ENCODE data around the gene ARHGEF4.
"Not testable (repeated sequence)": the region's sequence is repeated elsewhere in the genome, so short reads cannot be mapped to it uniquely, and the experiment has no call there.

ARHGEF4 gene

DNA sequence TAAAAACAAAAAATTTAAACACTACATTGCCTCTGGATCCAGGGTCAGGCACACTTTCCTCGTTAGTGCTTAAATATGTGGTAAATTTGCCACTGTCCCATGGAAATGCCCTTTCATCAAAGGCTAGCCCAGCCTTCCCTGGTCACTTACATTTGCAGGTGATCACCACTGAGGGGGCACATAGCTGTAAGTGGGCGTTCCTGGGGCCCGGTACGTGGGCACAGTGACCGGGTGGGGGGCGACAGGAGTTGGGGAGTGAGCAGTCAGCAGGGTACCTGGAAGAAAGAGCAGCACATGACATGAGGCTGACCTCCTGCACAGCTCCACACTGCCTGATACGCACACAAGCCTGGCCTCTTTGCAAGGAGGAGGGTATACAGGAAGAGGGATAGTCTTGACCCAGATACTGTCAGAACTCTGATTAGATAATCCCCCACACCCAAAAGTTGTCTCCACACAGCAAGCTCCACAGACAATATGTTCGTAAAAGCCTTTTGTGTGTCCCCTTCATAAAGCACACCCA, 216.1 kb downstream of the ARHGEF4 start:
- no peak for DNase-seq (ENCODE audit: low read depth)

DNA sequence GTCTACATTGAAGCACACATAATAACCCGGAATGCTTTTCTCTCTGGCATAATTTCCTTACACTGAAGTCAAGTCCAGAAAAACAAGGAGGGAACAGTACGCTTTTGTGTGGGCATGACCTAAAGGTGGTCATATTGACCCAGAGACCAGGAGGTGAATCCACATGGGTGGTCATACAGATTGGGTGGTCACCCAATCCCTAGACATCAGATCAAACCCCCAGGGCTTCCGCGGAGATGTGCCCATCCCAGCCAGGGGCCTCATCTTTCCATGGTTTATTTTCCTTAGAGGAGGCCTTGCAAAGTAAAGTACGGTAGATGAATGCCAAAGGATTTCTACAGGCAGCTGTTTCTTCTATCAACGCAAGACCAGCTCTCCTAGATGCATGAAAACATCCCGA, 217.8 kb downstream of the ARHGEF4 start:
- DNase-seq (ENCODE audit: low read depth), result no peak

DNA sequence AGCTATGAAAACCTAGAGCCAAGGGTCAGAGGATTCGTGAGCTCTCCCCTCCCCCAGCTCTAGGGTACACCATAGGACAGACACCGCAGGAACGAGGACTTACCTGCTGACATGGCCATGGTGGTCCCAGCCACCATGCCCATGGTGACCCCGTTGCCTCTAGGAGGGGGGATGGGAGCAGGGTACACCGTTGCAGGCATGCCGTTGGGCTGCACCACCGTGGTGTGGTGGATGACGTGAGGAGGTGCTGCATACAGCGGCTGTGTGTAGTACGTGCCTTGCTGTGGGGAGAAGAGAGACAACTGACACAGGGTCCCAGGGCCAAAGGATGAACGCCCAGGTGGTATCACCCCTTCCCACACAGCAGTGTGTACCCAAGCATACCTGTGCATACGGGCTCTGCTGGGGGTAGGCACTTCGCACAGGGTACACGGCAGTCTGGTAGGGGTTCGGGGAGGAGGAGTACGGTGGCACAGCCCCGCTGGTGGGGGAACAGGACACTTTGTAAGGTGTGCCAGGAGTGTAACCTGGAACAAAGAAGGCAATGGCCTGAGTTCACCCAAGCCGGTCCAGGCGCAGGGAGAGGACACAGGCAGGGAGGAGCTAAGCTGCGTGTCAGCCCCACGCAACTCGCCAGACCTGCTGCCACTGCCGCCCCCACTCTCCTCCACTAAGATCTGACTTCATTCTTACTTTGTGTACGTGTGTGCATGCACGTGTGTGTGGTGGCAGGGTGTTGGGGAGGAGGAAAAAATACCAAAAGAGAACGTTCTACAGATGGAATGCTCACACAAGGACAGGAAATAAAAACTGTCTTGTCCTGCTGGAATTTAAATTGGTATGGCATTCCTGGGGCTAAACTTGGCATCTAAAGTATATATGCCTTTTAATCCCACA, 218.7 kb downstream of the ARHGEF4 start:
- no peak for DNase-seq (ENCODE audit: low read depth)

DNA sequence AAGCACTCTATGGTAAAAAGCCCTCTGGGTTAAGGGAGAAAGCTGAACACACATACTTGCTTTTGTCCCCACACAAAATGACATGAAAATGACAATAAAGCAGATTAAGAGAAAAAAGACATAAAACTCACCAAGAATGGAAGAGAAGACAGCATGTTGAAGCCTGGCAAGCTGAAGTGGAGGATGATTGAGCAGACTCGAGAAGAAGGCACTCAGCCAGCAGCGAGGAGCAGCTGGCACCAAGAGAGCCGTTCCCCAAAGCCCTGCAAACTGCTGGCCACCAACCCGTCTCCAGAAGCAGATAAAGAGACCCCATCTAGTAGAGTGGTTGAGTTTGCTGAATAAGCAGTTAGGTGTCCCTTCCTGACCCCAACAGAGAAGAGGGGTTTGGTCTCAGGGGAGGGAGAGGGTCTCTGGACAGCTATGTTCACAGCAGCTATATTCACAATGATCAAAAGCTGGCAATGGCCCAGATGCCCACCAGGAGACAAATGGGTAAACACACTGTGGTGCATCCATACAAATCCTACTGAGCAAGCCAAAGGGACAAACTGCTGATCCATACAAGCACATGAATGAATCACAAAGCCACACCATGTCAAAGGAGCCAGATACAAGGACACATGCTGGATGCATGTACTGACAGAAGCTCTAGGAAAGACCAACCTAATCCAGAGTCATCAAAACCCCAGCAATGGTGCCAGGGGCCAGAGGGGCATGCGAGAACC, 219.7 kb downstream of the ARHGEF4 start:
- no peak for DNase-seq (ENCODE audit: low read depth)

DNA sequence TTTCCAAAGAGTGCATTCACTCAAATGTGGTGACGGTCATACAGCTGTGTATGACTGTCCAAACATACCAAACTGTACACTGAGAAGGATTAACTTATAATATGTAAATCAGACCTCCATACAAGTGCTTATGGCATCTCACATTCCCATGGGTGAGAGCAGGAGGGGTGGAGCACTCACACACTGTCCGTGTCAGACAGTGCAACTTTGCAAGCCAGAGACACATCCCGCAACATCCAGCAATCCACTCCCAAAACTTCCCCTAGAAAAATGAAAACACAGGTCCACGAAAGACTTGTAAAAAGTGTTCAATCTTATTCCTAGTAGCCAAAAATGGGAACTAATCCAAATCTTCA, 220.2 kb downstream of the ARHGEF4 start:
- DNase-seq (ENCODE audit: low read depth), result no peak

DNA sequence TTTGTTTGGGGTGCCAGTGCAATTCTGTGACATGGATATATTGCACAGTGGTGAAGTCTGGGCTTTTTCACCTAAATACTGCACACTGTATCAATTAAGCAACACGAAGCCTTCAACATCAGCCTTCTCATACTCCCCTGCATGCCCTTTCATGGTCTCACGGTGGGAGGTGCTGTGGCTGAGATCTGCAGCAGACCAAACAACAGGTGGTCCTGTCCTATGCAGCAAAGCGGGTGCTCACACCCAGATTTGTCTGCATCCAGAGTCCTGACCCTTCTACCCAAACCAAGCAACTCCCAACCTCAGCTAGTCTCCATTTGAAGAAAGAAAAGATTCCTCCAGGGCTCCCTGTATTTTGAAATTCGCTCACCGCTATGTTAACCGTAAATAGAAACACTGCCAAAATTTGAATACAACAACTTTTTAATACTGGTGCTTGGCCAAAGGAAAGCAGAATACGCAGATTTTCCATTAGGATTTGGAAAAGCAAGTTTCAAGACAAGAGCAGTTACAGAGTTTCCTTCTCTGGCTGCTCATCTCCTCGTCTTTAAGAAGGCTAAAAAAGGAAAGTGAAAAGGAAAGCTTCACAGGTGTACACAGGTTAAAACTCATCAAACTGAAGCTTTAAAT, 221.6 kb downstream of the ARHGEF4 start:
- DNase-seq (ENCODE audit: low read depth), result no peak

DNA sequence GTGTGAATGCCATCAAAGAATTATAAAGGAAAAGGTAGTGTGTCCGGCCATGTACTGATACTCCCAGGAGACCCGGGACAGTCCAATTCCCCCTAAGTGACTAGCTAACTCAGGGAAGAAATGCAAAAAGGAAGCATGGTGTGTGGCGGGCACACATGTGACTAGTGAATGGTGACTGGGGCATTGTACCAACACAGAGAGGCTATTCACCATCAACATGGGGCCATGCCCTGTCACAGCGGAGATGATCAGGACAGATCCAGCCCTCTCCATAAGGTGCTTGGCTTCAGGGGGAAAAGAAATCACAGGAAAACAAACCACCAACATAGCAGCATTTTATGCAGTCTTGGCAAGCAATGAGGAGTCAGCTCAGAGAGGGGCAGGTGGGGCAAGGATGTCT, 222.2 kb downstream of the ARHGEF4 start:
- DNase-seq (ENCODE audit: low read depth), result no peak

DNA sequence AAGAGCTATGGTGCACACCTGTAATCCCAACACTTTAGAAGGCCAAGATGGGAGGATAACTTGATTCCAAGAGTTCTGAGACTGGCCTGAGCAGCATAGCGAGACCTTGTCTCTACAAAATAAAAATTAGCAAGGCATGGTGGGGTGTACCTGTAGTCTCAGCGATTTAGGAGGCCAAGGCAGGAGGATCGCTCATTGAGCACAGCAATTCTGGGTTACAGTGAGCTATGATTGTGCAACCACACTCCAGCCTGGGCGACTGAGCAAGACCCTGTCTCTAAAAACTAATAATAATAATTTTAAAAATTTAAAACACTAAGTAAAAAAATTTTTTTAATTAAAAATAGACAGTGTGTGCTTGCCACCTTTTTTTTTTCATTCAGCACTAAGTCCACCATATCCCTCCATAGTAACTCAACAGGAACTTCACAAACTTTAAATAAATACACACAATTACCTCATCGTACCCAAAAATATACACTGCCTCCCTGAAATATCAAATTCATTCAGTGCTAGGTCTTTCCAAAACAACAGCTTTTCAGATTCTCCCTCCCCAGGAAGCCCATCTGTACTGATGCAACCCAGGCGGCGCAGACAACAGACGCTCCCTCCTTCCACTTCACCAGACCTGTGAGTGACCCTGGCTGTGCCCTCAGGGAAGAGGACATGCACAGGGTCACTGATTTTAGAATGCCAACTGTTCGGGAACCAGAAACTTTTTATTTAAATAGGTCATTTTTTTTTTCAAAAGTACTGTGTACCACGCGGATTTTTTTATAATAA, 227.0 kb downstream of the ARHGEF4 start:
- no peak for DNase-seq (ENCODE audit: low read depth)

DNA sequence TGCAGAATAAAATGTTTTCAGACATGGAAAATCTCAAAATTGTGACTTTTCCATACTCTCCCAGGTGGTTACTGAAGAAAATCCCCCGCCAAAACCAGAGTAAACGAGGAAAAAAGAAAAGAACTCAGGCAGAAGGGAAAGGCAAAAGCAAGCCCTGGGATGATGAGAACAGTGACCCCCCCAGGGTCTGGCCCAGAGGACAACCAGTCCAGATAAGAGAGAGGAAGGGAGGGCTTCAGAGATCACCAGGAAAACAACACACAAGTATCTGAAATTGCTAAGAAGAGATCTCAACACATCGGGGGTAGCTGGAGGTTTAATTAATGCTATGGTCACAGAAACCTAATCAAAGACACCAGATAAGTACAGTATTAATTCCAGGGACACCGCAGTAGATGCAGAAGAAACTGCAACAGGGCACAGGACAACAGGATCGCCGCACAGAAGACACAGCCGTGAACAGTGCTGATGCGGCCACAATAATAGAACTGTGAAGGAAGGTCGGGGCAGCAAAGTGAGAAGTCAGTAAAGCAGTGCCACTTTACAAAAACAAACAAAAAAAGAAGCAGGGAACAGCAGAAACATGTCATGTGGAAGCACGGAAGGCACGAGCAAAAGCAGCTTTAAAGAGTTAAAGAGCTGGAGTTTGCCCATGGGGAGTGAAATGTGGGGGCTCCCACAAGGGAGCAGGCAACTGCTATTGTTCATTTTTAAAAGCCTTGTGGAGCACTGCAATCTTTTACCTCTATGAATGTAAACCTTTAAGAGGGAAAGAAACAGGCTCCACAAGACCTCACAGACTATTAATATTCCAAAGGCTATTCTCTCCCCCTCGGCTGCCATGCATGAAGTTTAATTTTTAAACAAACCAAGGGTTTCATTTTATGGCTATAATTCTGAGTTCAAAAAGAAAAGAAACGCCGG, 228.1 kb downstream of the ARHGEF4 start:
- DNase-seq (ENCODE audit: low read depth), result no peak

DNA sequence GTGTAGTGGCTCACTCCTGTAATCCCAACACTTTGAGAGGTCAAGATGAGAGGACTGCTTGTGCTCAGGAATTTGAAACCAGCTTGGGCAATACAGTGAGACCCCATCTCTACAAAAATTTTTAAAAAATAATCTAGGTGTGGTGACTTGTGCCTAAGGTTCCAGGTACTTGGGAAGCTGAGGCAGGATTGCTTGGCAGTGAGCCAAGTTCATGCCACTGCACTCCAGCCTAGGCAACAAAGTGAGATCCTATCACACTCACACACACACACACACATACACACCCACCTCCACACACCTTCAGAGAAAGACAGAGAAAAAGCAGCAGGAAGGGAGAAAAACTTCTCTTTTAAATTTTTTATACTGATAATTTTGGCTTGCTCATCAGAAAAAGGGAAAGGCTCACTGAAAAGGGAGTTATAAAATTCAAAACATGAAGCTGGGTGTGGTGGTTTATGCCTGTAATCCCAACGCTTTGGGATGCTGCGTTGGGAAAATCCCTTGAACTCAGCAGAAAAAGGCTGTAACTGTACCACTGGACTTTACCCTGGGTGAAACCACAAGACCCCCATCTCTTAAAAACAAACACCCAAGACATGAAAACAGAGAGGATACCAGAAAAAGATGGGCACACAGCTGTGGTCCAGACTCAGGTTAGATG, 230.9 kb downstream of the ARHGEF4 start:
- no peak for DNase-seq (ENCODE audit: low read depth)

DNA sequence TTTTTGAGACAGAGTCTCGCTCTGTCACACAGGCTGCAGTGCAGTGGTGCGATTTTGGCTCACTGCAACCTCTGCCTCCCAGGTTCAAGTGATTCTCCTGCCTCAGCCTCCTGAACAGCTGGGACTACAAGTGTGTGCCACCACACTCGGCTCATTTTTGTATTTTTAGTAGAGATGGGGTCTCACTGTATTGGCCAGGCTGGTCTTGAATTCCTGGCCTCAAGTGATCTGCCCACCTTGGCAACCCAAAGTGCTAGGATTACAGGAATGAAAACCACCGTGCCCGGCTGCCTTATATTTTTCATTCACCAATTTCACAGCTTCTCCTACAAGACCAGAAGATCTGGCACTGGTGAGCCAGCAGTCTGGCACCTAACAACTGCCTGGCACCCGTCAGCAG, 231.5 kb downstream of the ARHGEF4 start:
- DNase-seq (ENCODE audit: low read depth), result not testable (repeated sequence)

DNA sequence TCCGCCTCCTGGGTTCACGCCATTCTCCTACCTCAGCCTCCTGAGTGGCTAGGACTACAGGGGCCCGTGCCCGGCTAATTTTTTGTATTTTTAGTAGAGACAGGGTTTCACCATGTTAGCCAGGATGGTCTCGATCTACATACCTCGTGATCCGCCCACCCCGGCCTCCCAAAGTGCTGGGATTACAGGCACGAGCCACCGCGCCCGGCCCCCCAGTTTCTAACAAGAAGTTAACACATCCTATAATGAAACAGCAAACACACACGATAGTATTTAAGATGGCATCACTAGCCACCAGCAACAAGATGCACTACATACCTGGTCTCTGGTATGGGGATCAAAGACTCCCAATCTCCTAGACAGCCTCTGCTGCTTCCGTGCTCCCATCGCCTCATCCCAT, 238.9 kb downstream of the ARHGEF4 start:
- DNase-seq (ENCODE audit: low read depth), result not testable (repeated sequence)

DNA sequence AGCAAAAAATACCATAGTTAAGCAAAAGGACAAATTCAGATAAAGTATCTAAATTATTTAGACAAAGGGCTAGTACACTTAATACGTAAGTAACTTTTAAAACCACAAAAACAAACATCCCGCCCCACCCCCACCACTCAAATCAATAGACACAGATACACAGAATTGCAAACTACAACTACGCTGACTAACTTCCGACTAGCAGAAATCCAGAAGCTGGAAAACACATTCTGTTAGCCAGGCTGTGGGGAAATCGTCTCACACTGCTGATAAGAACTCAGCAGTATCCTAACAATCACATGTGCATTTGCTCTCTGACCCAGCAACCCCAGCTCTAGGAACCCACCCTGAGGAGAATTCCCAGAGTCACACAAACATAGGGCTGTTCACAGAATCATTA, 240.0 kb downstream of the ARHGEF4 start:
- DNase-seq (ENCODE audit: low read depth), result no peak

DNA sequence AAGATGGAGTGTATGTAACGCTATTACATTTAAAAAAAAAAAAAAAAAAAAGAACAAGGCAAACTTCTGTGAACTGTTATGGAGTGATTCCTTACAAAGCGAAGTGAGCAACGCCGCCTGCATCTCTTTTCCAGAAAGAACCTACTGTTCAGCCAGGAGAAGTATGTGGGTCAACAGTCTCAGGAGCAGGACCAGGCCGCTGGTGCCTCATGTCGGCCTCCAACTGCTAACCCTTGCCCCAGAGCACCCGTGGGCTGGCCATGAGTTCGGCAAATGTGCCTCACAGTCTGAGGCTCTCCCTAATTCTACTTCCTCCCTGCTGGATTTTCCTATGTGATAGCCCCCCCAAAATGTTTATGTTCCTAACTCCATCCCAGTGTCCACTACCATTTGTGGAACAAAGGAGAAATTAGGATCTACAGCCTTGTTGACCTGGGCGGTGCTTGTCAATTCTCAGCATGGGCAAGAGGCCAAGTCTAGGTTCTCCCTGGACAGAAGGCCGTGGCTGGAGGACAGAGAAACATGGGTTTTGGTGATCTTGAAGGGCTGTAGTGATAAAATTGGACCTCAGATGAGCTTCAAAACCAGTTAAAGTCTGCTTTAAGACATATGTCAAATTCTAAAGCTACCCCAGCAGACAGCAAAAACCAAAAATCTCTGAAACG, 240.6 kb downstream of the ARHGEF4 start:
- no peak for DNase-seq (ENCODE audit: low read depth)

DNA sequence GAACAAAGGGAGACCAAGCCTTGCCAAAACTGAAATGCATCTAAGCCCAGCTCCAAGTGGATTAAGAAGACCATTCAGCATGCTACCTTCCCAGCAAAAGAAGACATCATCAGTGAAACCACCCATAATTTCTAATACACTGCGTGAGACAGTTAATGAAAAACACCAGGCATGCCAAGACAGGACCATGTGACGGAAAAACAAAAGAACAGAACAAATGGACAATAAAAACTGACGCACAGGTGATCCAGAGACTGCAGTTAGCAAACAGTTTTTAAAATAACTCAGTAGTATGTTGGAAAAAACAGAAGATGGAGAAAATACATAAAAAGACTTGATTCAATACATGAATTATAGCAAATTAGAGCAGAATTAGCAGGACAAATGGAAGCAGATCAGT, 241.3 kb downstream of the ARHGEF4 start:
- DNase-seq (ENCODE audit: low read depth), result no peak

DNA sequence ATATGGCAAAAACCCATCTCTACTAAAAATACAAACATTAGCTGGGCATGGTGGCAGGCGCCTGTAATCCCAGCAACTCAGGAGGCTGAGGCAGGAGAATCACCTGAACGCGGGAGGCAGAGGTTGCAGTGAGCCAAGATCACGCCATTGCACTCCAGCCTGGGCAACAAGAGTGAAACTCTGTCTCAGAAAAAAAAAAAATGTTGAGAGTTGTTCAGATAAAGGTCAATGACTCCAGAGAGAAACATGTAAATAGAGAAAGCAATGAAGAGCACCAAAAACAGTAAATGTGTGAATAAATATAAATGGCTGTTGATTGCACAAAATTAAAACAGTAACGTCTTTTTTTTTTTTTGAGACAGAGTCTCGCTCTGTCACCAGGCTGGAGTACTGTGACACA, 243.2 kb downstream of the ARHGEF4 start:
- DNase-seq (ENCODE audit: low read depth), result not testable (repeated sequence)

DNA sequence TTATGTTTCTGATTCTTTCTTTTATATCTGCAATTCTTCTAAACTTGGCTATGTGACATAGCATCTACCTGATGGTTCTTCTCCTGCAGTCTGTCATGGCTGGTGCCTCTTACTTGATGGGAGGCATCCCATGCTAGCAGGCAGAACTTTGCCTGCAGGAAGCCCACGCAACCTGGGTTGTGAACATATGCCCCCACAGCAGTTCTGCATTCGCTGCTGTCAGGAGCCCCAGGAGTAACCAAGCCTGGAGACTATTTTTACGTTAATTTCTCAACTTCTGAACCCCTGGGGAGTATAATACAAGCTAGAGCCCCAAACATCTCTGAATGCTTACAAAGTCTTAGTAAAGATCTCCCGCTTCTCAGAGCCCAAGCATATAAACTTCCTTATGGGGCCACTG, 244.5 kb downstream of the ARHGEF4 start:
- DNase-seq (ENCODE audit: low read depth), result no peak

DNA sequence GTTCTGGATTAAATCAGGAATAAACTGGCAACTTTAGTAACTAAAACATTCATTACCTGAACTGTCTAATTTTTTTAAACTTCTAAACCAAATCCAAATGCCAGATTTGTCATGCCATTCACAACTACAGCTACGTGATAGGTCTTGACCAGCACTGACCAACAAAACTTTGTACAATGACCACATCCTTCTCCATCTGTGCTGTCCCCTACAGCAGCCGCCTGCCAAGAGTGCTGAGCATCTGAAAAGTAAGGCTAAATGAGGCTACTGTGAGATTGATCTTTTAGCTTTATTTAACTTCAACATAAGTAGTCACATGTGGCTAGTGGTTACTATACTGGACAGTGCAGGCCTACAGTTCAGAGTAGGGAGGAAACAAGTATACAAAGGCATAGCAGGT, 248.9 kb downstream of the ARHGEF4 start:
- DNase-seq (ENCODE audit: low read depth), result no peak

DNA sequence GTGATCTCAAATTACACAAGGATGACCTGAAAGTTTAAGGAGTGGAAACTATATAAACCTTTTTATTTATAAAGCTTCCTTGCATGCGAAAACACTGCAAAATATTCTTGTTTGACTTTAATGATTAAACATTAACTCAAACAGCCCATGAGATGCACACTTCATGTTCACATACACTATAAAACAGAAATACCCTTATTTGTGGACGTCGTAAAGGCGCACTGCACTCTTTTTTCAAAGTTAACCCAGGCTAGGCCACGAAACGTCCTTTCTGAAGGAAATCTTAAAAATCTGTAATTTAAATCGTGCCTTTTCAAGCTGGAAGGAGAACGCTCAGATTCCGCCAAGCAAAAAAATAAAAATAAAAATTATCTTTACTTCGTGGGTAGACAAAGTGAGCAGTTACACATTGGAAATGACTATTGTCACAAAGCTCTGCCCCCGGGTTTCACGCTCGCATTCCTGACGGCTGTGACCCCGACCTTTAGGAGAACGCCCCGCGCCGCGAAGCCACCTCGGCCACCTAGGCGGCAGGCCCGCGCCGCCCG, 255.8 kb downstream of the ARHGEF4 start:
- DNase-seq (ENCODE audit: low read depth), result no peak

All from activated T-cell treated with anti-CD3 and anti-CD28 coated beads for 24 hours (primary cell).